RPMI7951 (cell line): ENCODE measurements around the gene FAR2. TPM values are rescaled to one million over a fixed set of nuclear protein-coding genes. Genes with fewer than 3 reads are reported as not detected.
"Not testable (repeated sequence)": the region's sequence is repeated elsewhere in the genome, so short reads cannot be mapped to it uniquely, and the experiment has no call there.

Experiments used
- DNase-seq: peaks from one replicate; pipeline ENCODE4 v3.0.0-alpha.2; 2012; ENCODE audit warnings: low read depth
- total RNA-seq: library from RNA; depleted of rRNA; stranded (reverse); fragments of >200 nt; shearing (Covaris generic); gene quantifications from 2 replicates; pipeline ENCODE4 v1.2.3, GENCODE V29; 2014

The FAR2 gene
- total RNA-seq, 1 experiment from 2014 or later, result 11.9 TPM

DNA sequence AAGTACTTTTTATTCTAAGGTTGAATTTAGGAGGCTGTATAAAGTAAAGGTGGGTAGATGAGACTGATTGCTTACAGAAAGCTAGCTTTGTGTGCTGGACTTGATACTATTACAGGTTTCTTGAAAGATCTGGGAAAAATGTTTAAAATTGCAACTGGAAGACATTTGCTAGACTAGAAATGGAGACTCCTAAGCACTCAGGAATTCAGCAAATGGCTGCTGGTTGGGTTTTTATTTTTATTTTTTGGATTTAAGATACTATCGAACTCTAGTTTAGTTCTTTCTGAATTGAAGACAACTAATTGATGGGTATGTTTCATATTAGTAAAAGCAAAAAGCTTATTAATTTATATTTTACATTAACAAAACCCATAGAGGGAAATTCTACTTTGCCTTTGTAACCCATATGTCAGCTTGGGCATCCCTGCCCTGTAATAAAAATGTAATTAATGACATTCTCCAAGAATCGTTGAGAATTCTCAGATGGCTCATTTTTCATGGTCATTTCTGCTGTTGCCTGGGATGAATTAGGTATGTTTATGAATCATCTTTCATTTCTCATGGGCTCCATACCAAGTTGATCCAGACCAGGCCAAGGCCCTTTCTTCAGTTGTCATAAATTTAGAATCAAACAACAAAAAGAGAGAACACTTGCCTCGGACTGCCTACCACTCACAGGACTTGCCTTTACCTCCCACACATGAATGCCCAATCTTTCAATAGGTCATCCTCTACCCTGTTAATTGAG, 129.8 kb downstream of the FAR2 start:
- no peak for DNase-seq

DNA sequence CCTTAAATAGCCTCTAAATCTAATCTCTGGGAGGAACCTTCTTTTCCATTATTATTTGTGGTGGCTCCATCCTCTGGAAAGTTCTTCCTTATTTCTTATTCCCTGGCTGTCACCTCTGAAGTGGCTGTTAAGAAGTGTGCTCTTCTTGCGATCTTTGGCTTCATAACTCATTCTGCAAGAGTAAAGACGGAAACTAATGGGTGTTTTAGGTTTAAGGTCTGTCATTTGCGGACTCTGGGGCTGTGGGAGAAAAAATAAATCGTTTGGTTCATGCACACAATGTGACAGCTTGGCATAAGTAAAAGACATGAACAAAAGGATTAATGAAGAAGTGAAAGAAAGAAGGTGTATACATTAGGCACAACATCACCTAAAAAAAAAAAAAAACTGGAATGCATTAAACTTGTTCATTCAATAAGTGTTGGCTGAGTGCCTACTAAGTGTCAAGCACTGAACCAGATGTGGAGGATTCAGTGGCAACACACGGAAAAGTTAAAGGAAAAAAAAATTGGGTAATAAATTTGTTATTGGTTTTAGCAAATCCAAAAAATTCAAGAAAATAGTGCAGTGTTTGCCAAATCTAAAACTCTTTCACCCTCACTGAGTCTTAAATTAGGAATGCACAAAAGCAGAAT, 132.4 kb downstream of the FAR2 start:
- DNase-seq, result no peak

DNA sequence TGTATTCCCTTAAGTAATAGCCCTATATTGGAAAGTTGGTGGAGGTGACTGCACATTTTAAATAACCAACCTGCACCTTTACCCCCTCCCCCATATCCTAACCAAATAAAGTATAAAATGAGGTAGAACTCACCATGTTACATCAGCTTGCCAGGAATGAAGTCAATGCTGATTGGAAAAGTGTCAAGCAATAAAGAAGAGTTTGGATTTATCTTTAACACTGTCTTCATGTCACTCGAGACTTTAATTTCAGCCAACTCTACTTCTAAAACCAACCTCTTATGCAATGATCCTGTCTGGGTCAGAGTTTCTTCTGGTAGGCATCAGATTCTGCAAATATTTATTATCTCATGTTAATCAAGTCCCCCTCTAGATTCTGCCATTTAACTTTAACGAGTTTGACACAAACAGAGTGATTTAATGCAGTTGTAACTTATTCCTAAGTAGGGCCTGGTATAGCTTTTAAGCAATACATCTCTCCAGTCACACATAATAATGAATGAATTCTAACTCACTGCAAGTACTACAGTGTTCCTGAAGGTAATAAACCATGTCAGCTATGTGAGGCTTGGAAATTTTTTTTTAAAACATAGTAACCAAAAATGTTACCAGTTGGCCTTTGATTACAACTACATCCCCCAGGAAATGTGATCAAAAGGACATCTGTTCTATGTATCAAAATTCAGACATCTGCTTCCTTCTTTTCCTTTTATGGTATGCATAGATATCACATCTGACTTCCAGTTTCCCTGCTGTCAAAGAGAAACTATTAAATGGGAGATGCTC, 133.1 kb downstream of the FAR2 start:
- DNase-seq, result peak; percentile 2

DNA sequence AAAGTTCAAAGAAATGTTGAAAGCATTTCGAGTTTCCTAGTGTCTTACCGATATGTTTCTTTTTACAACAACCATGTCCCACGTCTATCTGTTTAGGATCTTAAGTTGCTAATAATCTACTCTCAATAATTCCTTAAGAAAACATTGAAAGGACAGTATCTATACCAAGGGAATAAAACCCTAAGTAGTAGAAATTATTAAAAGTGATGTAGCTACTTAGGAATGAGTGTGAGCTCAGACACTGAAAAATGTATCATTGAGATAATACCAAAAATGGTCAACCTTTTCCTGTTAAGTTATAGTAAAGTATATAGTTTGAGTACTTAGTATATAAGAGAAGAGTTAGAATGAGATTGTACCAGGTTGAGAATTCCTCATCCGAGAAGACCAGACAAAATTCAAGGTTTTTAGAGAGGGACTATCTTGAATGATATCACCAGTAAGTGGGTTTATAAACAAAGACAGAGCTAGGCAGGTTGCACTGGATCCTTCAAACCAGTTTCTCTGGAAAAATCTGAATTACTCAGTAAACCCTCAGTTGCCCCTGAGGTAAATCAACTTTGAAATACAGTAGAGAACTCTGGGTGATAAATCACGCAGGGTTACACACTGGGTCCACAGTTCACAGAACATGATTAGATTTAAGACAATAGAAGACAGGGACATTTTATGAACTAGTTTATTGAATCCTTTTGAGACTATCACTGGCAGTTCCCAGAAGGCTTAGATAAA, 135.1 kb downstream of the FAR2 start:
- no peak for DNase-seq

DNA sequence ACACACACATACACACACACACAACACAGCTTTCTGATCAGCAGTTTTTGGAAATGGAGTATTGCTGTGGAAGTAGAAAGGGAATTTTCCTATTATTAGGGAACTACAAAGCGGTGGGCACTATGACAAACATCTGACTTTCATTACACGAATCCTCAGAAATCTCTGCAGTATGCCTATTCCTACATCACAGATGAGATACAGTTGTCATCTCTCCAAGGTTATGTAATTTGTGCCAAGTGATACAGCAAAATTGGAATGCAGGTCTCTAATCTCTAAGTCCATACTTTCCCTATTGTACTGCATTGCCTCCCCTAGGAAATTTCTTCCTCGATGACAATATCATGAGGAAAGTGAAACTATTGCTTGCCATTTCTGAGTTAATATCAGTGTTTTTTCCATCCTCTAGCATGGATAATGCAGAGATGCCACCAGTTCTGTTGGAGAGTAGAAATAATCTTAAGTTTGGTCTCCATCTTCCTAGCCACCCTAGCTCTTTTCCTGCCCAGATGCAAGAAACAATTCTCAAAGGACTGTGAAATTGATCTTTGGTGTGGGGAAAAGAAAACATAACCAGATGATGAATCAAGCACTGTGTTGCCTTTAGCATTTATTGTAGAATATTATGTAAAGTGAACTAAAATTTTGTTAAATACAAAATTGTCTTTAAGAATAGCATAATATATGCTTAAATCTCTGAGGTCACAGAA, 137.2 kb downstream of the FAR2 start:
- DNase-seq, result peak; percentile 6

DNA sequence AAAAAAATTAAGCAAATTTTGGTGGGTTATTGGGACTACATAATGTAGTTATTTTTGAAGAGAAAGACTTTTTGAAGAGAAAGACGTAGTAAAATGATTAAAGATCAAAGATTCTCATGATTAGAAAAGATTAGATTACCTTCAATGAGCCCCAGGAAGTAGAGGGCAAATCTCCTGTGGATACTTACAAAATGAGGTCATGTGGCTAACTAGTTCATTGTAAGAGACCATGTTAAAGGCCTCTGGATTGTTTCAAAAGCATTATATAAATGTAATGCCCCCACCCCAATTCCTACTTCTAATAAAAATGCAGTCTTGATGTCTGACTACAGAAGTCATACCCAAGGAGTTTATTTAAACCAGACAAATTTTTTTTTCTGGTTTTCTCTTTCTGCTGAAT, 138.5 kb downstream of the FAR2 start:
- DNase-seq, result no peak

DNA sequence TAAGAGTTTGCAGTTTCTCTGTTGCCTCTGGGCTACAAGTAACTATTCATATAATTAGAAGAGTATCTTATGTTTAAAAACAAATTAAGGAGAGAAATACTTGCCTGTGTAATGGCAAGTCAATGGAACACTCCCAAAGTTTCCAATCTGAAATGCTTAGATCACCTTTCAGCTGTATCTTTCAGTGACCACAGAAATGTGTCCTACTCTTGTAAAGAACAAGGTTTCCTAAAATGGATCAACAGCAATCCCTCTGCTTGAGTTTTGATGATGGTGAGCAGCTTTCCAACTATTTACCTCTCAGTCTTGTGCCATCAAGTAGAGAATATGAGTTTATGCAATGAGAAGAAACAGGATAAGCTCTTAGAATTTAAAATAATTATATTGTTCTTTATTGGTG, 139.0 kb downstream of the FAR2 start:
- no peak for DNase-seq

DNA sequence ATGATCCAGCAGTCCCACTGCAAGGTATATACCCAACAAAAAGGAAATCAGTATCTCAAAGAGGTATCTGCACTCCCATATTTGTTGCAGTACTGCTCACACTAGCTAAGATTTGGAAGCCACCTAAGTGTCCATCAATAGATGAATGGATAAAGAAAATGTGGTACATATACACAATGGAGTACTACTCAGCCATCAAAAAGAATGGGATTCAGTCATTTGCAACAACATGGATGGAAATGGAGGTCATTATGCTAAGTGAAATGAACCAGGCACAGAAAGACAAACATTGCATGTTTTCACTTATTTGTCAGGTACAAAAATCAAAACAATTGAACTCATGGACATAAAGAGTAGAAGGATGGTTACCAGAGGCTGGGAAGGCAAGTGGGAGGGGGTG, 141.4 kb downstream of the FAR2 start:
- not testable (repeated sequence) for DNase-seq

DNA sequence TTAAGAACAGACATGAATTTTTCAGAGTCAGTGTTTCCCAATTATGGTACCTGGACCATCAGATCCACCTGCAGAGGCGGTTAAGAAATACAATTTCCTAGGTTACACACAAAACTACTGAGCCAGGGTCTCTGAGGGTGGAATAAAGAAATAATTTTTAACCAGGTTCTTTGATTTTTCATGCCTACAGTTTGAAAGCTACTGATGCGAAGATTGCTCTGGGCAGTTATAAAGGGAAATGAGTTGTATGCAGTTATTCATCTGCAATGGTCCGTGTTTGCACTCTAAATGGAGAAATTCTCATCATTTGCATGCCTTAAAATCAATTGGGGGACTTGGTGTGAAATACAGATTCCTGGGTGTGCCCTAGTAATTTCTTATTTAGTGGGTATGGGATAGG, 142.1 kb downstream of the FAR2 start:
- no peak for DNase-seq

DNA sequence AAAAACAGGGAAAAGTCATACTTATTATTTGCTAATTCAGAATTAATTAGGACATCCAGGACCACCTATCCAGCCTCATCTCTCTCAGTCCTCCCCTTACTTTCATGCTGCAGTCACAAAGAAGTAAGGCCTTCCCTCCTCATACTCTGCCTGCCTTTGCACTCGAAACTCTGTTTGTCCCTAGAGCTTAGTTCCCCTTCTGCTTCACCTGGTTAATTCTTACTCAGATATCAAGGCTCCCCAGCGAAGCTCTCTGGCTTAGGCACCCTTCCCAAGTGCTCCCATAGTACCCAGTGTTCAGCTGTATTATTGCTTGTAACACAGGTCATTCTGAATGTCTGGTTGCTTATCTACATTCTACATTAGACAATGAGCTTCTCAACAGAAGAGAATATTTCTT, 150.6 kb downstream of the FAR2 start:
- DNase-seq, result no peak

DNA sequence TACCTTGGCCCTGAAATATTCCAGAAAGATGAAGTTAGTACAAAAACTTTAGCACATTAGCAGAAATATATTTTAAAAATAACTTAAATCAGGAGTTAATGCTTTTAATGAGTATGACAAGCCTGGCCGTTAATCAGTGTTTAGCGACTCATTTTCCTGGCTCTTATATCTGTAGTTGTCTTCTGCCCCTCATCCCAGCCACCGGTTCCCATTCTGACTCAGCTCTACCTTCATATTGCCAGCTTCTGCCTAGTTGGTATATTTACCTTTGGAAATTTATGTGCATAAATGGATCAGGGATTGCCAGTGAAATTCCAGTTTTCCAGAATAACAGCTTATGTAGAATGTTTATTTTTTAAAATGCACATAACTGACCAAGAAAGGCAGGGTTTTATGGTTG, 152.0 kb downstream of the FAR2 start:
- no peak for DNase-seq

DNA sequence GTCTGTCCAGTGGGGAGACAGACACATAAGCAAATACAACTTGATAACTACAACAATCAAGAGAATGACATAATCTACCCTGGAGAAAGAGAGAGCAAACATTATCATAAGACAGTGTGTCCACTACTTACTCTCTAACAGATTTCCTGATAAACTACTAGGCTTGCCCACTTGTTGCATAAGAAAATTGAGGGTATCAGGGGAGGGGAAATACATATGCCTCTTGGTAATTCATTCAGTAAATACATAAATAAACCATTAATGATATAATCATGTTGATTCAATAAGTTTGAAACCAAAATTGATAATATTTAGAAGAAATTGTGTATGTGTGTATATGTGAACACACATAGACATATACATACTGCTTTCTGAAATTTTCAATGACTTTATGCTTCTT, 155.3 kb downstream of the FAR2 start:
- DNase-seq, result no peak

DNA sequence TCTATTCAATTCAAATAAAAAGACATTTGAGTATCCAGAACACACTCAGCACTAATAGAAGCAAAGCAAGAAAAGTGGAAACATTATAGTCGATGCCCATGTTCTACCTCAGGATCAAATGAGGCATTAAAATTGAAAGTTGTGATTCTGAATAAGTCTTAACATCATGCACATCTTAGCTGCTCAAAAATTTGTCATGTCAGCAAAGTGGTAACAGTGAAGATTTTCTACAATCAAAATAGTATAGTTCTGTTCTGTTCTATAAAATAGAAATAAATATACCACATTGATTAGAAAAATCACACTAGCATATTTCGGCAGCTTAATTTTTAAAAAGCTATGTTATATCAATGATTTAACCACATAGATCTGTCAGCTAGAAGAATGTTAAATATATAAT, 157.2 kb downstream of the FAR2 start:
- no peak for DNase-seq

DNA sequence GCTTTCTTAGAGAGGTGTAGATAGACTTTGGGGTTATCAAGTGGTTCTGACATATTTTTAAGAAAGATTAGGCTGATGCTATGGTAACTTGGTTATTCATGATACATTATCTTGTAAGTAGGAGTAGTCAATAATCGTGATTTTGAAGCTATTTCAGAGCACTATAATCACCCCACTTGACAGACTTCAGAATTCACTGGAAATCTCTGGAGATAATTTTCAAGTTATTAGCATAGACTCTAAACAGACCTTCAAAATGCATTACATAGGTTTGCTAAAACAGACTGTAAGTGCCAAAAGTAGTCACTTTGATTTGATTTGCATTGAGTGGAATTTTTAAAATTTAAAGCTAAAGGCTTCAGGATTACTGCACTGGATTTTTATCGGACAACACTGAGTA, 157.6 kb downstream of the FAR2 start:
- DNase-seq, result no peak

DNA sequence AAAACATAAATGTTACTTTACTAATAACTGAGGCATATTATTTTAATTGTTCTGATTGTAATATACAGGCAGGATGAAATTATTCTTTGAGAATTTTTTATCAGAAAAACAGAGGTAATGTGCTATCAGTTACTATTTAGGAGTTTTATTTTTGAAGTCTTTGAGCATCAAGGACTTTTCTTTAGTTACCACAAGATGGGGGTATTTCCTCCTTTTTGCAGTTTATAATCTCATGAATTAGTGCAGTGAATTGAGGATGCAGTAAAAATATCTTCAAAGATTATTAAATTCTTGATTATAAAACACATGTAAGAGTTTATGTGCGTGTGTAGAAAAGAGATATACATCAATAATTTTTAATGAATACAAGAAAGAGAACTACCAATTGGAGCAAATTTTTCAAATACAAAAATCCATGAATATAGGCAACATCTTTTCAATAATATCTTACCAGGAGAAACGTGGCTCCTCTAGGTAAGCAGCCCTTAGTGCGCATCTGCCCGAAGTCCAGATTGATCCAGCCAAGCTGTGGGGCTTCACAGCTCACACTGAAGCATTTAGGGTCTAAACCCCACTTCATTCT, 160.3 kb downstream of the FAR2 start:
- DNase-seq, result peak; percentile 9

DNA sequence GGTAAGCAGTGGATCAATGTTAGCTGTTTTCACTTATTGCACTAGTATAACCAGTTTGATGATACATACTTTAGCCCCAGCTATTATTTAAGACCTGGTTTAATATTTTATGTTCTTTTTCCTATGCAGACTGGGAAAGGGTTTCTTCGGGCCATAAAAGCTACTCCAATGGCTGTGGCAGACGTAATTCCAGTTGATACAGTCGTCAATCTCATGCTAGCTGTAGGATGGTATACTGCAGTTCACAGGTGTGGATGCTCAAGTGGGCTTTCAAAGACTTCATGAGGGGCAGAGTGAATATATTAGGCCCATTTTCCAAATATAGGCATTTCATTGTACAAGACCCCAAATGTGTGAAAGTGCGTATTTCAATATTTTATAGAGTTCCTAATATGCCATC, 161.8 kb downstream of the FAR2 start:
- no peak for DNase-seq

DNA sequence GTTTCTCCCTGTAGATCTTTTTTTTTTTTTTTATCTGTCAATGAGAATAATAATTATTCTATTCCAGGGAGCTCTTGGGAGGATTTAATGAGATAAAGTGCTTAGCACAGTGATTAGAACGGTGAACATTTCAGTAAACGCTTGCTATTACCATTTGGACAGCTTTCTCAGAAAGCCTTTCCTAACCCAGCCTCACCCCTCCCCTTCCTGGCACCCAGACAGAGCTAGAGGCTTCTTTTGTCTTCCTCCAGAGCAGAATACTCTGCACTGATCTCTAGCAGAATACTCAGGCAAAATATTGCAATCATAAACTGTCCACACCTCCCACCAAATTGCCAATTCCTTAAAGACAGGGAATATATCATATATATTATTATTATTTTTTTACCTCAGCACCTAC, 165.3 kb downstream of the FAR2 start:
- DNase-seq, result no peak

DNA sequence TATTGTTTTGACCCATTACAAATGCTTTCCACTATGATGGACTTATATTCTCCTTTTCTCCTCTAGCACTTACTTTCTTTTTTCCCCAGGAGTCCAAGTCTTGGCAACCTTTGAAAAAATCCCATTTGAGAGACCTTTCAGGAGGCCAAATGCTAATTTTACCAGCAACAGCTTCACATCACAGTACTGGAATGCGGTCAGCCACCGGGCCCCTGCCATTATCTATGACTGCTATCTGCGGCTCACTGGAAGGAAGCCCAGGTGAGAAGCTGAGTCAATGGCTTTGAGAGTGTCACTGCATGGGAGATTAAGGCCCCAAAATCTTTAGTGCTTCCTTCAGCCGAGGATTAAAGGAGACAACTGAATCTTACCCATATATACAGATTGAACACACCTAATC, 167.7 kb downstream of the FAR2 start:
- peak; percentile 72 for DNase-seq

DNA sequence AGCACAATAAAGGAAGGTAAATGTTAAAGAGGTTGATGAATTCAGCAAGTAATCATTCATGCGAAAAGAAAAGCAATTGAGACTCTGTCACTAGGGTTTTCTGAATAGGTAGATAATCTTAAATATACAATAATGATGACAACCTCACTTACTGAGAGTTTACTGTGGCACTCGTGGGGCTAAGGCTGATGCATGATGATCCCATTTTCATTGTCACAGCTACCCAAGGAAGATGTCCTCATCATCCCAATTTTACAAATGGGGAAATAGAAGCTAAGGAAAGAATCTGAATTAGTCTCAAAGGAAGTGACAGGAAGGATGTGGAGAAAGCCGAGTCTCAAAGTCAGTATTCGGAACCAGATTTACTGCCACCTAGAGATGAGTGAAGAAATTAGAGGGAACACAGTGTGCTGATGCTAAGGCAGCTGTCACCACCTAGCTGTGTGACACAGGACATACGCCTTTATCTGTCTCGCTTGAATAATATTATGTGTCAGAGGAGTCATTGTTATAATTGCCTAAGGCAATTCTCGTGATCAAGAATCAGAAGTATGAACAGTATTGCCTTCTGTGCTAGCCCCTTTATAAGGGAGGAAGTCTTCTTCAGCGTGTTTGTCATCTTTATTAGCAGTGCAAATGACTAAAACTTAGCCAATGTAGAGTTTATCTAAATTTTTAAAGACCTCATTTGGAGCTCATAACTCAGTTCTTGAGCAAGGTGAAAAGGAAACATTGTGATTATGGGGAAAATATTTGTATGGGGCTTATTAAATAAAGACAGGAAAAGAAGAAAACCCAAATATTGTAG, 168.7 kb downstream of the FAR2 start:
- DNase-seq, result peak; percentile 67
